ENCODE measurements around the gene NUP37.
A peak's percentile ranks its signal among the peaks of the same experiment; 100 is the strongest.

Gene NUP37

DNA sequence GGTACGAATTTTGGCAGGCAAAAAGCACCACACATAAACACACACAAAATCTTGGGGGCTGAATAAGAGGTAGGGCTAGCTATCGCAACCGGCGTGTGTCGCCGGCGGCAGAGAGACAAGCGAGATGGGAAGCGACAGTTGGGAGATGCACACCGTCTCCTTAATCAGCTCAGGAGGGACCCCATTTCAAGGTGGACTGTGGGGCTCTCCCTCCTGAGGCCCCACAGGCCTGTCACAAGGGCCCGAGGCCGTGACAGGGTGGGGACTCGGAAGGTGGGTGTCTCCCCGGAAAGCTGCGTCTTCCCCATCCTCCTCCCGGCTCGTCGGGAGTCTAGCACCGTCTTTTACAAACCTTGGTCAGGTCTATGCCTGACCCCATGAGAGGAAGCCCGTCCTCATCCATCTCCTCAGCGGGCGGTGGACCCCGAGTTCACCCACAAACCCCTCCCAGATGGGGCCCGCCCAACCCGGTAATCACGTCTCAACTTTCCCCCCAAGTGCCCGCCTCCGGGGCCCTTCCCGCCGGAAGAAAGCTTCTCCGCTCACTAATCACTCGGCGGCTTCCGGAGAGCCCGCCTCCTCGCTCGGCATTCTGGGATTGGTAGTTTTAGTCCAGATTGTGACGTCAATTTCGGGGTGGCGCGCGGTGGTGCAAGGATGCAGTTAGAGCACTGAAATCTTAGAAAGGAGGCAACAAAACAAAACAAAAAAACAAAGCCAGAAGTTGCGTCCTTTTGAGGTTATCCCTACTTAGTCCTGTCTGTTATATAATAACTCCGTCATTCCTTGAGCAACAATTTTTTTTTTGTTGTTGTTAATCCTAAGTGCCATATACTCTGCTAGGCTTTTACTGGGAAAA lies 58.1 kb downstream of the NUP37 start, which contains the start of gene WASHC3 (continued):
- no peak for TF ChIP-seq ZNF645 (tag by site-specific recombination; IDR thresholded peaks at IDR 0.05)
- TF ChIP-seq ZFP69B (tag by site-specific recombination; IDR thresholded peaks at IDR 0.05), result peak; percentile 94
- no peak for TF ChIP-seq ZNF843 (tag by site-specific recombination; IDR thresholded peaks at IDR 0.05)
- no peak for TF ChIP-seq OVOL3 (tag by site-specific recombination; IDR thresholded peaks at IDR 0.05)
- TF ChIP-seq ZNF629 (tag by site-specific recombination; IDR thresholded peaks at IDR 0.05), result peak; percentile 91
- no peak for TF ChIP-seq ZNF707 (tag by site-specific recombination; IDR thresholded peaks at IDR 0.05)
- no peak for TF ChIP-seq ZNF791 (tag by site-specific recombination; IDR thresholded peaks at IDR 0.05)
- no peak for TF ChIP-seq ZNF48 (tag by site-specific recombination; IDR thresholded peaks at IDR 0.05)
- peak; percentile 85 for TF ChIP-seq ZBTB20 (tag by site-specific recombination; IDR thresholded peaks at IDR 0.05)
- TF ChIP-seq ZNF280D (tag by site-specific recombination; IDR thresholded peaks at IDR 0.05), result no peak
- no peak for TF ChIP-seq ZNF626 (tag by site-specific recombination; IDR thresholded peaks at IDR 0.05)
- no peak for TF ChIP-seq ZNF654 (tag by site-specific recombination; IDR thresholded peaks at IDR 0.05; ENCODE audit: low read depth)
- no peak for TF ChIP-seq MYNN (tag by site-specific recombination; IDR thresholded peaks at IDR 0.05; ENCODE audit: borderline replicate concordance)
- no peak; the same call in 1 of the 2 replicates for TF ChIP-seq ZNF561 (tag by site-specific recombination; IDR thresholded peaks at IDR 0.05; ENCODE audit: borderline replicate concordance)
- no peak for TF ChIP-seq SCRT2 (tag by site-specific recombination; IDR thresholded peaks at IDR 0.05)
- TF ChIP-seq ATF2 (tag by site-specific recombination; IDR thresholded peaks at IDR 0.05; ENCODE audit: low read depth), result peak; percentile 91
- peak; percentile 93 for TF ChIP-seq ZNF449 (tag by site-specific recombination; IDR thresholded peaks at IDR 0.05)
- no peak for TF ChIP-seq ZNF404 (tag by site-specific recombination; IDR thresholded peaks at IDR 0.05)
- peak; percentile 46; the same call in 1 of the 2 replicates for TF ChIP-seq ZNF501 (tag by site-specific recombination; IDR thresholded peaks at IDR 0.05)
- TF ChIP-seq ZNF623 (tag by site-specific recombination; IDR thresholded peaks at IDR 0.05), result no peak
- TF ChIP-seq ZNF169 (tag by site-specific recombination; IDR thresholded peaks at IDR 0.05), result no peak
- no peak for TF ChIP-seq ZNF560 (tag by site-specific recombination; IDR thresholded peaks at IDR 0.05; ENCODE audit: borderline replicate concordance)
- TF ChIP-seq ZNF416 (tag by site-specific recombination; IDR thresholded peaks at IDR 0.05), result no peak
- no peak for TF ChIP-seq ZSCAN5A (tag by site-specific recombination; IDR thresholded peaks at IDR 0.05)
- TF ChIP-seq SP3 (tag by site-specific recombination; IDR thresholded peaks at IDR 0.05), result peak; percentile 95
- TF ChIP-seq ZNF214 (tag by site-specific recombination; IDR thresholded peaks at IDR 0.05; ENCODE audit: borderline replicate concordance), result no peak
- TF ChIP-seq, protein P1, sequence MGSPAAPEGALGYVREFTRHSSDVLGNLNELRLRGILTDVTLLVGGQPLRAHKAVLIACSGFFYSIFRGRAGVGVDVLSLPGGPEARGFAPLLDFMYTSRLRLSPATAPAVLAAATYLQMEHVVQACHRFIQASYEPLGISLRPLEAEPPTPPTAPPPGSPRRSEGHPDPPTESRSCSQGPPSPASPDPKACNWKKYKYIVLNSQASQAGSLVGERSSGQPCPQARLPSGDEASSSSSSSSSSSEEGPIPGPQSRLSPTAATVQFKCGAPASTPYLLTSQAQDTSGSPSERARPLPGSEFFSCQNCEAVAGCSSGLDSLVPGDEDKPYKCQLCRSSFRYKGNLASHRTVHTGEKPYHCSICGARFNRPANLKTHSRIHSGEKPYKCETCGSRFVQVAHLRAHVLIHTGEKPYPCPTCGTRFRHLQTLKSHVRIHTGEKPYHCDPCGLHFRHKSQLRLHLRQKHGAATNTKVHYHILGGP (tag by site-specific recombination; IDR thresholded peaks at IDR 0.05), result no peak
- no peak for TF ChIP-seq TRIM28 (IDR thresholded peaks at IDR 0.05; ENCODE audit: borderline replicate concordance, low read length)
- no peak for TF ChIP-seq ZNF585B (tag by site-specific recombination; IDR thresholded peaks at IDR 0.05)
- no peak for TF ChIP-seq ZNF155 (tag by site-specific recombination; IDR thresholded peaks at IDR 0.05)
